ENCODE measurements around the gene AOC2. TPM values are rescaled to one million over a fixed set of nuclear protein-coding genes. Genes with fewer than 3 reads are reported as not detected.

AOC2 gene
- total and polyA plus RNA-seq, 2 of the 13 experiments (the other 11 are each of a cell fraction or from before 2014, with no cell fraction given): 1.2 to 3.3 TPM

- TF ChIP-seq PAXIP1 (CRISPR knock-in tag; conservative IDR thresholded peaks at IDR 0.05) (peak; percentile 99), KAT2B (IDR thresholded peaks at IDR 0.05; ENCODE audit: borderline replicate concordance, low read depth, low read length) (no peak), ASH2L (IDR thresholded peaks at IDR 0.05; ENCODE audit: insufficient read length, low read depth, low read length) (peak; percentile 70), HNF1B (CRISPR knock-in tag; IDR thresholded peaks at IDR 0.05) (peak; percentile 100), ATF3 (CRISPR knock-in tag; IDR thresholded peaks at IDR 0.05) (no peak), KDM2A (CRISPR knock-in tag; IDR thresholded peaks at IDR 0.05; ENCODE audit: borderline replicate concordance, low read depth) (peak; percentile 73; the same call in 1 of the 2 replicates), ZNF746 (CRISPR knock-in tag; IDR thresholded peaks at IDR 0.05) (peak; percentile 87; the same call in 1 of the 2 replicates), FOXA1 (IDR thresholded peaks at IDR 0.05) (no peak), FOXA1 (CRISPR knock-in tag; IDR thresholded peaks at IDR 0.05) (peak; percentile 59; the same call in 1 of the 2 replicates), MAFG (CRISPR knock-in tag; IDR thresholded peaks at IDR 0.05) (no peak), KLF11 (CRISPR knock-in tag; IDR thresholded peaks at IDR 0.05) (no peak; the same call in 1 of the 2 replicates), ZNF503 (CRISPR knock-in tag; IDR thresholded peaks at IDR 0.05) (peak; percentile 34; the same call in 1 of the 2 replicates), BHLHE40 (IDR thresholded peaks at IDR 0.05; ENCODE audit: low read length) (no peak), RFX5 (IDR thresholded peaks at IDR 0.05; ENCODE audit: low read depth, low read length) (no peak), NBN (conservative IDR thresholded peaks at IDR 0.05) (no peak), MED8 (CRISPR knock-in tag; IDR thresholded peaks at IDR 0.05; ENCODE audit: insufficient replicate concordance) (peak; percentile 57), EEA1 (CRISPR knock-in tag; IDR thresholded peaks at IDR 0.05; ENCODE audit: borderline replicate concordance) (no peak), ZNF580 (CRISPR knock-in tag; IDR thresholded peaks at IDR 0.05; ENCODE audit: borderline replicate concordance, low read depth) (peak; percentile 89; the same call in 1 of the 2 replicates), PATZ1 (CRISPR knock-in tag; IDR thresholded peaks at IDR 0.05) (peak; percentile 53)
Measured at GRCh38 chr17:42894283-42895184, 50.2 kb downstream of the AOC2 start (continued).

Data from HepG2 (cell line).